Measurements from ENCODE around the gene OR8B12.
"Not testable (repeated sequence)": the region's sequence is repeated elsewhere in the genome, so short reads cannot be mapped to it uniquely, and the experiment has no call there.

Gene OR8B12

DNA sequence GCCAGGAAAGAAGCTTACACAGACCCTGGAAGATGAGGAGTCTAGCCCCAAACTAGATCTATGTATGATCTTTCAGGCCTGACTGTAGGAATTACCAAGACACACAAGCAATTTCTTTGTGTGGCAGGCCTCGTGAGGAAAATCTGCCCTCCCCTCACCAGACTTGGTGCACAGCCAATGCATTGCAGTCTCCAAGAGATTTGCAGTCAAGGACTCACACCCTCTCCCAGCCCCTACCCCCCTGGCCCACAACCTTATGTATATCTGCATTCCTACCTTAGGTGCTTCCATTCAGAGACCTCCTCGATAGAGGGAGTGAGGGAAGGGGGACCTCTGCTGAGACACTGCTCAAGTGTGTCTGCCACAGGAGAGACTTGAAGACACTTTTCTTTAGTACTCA lies 9.8 kb downstream of the OR8B12 start:
- H3K9me3 ChIP-seq, result no peaks in the 10 kb centered on the region
- no peaks in the 10 kb centered on the region for H3K36me3 ChIP-seq
- no peak overlapping the region for H3K4me3 ChIP-seq (ENCODE audit: low read depth in 1 of 2, low read length in 1 of 2)
- TF ChIP-seq, protein P1, sequence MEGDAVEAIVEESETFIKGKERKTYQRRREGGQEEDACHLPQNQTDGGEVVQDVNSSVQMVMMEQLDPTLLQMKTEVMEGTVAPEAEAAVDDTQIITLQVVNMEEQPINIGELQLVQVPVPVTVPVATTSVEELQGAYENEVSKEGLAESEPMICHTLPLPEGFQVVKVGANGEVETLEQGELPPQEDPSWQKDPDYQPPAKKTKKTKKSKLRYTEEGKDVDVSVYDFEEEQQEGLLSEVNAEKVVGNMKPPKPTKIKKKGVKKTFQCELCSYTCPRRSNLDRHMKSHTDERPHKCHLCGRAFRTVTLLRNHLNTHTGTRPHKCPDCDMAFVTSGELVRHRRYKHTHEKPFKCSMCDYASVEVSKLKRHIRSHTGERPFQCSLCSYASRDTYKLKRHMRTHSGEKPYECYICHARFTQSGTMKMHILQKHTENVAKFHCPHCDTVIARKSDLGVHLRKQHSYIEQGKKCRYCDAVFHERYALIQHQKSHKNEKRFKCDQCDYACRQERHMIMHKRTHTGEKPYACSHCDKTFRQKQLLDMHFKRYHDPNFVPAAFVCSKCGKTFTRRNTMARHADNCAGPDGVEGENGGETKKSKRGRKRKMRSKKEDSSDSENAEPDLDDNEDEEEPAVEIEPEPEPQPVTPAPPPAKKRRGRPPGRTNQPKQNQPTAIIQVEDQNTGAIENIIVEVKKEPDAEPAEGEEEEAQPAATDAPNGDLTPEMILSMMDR (IDR thresholded peaks at IDR 0.05), result no peak
- peaks cover 0 to 13% of the 10 kb centered on the region in 2 experiments for H3K4me1 ChIP-seq (ENCODE audit: control insufficient read depth in 1 of 2, insufficient read depth in 1 of 2, low read depth in 1 of 2, low read length in 1 of 2)
- no peaks in the 10 kb centered on the region for H3K27me3 ChIP-seq
- no peak overlapping the region for H3K27ac ChIP-seq

DNA sequence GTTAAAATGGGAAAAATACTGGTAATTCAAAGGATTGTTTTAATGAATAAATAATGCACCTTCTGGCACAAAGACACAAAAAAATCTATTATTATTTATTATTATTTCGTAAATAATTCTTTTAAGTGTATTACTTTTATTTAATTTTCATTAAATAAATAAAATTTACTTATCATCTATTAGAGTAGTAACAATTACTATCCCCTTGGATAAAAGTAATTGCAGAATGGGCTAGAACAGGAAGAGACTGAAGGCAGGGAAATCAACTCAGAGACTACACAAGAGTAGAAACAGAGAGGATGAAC lies 23.0 kb downstream of the OR8B12 start:
- Histone ChIP-seq H3K27ac (no peak overlapping the region), H3K27me3 (no peaks in the 10 kb centered on the region), H3K4me1 (ENCODE audit: control insufficient read depth in 1 of 2, insufficient read depth in 1 of 2, low read depth in 1 of 2, low read length in 1 of 2) (no peaks in the 10 kb centered on the region), H3K4me3 (ENCODE audit: low read depth in 1 of 2, low read length in 1 of 2) (no peak overlapping the region), H3K36me3 (no peaks in the 10 kb centered on the region), H3K9me3 (no peaks in the 10 kb centered on the region)
- TF ChIP-seq, protein P1 (IDR thresholded peaks at IDR 0.05), result no peak

DNA sequence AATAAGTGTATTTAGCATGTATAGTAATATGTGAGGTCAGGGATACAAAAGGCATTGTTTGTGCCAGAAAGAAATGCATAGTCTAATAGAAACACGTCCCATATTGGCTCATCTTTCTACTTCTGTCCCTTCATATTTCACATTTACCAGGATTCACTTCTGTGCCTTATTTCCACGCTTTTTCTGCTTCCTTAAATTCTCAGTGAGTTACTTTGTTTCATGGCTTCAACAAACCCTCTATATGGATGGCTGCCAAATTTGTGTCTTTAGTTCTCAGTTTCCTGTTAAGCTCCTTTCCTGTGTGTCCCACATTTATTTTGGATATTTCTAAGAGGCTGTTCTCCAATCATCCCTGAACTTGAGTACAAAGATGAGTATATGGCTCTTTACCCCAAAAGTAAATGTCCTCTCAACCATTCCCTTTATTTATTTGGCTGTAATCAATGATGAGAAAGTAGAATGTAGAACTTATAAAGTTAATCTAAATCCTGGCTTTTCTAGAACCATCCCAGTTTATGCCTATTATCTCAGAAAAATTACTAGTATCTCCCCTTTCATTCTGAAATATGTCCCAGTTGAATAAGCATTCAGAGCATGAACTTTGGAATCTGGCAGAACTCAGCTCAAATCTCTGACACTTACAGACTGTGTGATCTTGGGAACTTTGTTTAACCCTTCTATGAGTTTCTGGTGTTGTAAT lies 23.5 kb downstream of the OR8B12 start:
- TF ChIP-seq, protein P1 (IDR thresholded peaks at IDR 0.05), result no peak
- H3K9me3 ChIP-seq, result no peaks in the 10 kb centered on the region
- no peaks in the 10 kb centered on the region for H3K27me3 ChIP-seq
- no peak overlapping the region for H3K4me3 ChIP-seq (ENCODE audit: low read depth in 1 of 2, low read length in 1 of 2)
- H3K4me1 ChIP-seq (ENCODE audit: control insufficient read depth in 1 of 2, insufficient read depth in 1 of 2, low read depth in 1 of 2, low read length in 1 of 2), result no peaks in the 10 kb centered on the region
- no peaks in the 10 kb centered on the region for H3K36me3 ChIP-seq
- no peak overlapping the region for H3K27ac ChIP-seq

DNA sequence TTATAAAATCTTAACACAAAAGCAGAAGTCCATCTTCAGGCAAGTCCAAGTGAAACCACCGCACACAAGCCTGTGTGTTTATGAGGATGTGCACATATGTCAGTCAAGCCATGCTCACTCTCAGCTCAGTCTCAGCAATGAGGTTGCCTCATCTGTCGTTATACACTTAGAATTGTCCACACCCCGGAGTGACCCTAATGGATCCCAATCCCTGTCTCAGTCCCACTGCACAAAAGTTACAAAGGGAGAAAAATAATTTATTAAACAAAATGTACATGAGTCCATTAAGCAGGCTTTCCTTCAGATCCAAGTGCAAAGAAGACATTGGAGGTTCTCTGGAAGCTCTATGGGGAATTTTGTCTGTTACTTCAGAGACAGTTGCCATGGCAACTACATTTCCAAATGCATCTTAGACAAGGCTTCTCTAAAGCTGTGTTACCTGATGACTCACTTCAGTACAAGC lies 24.4 kb downstream of the OR8B12 start:
- TF ChIP-seq, protein P1 (IDR thresholded peaks at IDR 0.05), result no peak
- Histone ChIP-seq H3K4me1 (ENCODE audit: control insufficient read depth in 1 of 2, insufficient read depth in 1 of 2, low read depth in 1 of 2, low read length in 1 of 2) (no peaks in the 10 kb centered on the region), H3K9me3 (no peaks in the 10 kb centered on the region), H3K4me3 (ENCODE audit: low read depth in 1 of 2, low read length in 1 of 2) (no peak overlapping the region), H3K27ac (no peak overlapping the region), H3K27me3 (no peaks in the 10 kb centered on the region), H3K36me3 (no peaks in the 10 kb centered on the region)

DNA sequence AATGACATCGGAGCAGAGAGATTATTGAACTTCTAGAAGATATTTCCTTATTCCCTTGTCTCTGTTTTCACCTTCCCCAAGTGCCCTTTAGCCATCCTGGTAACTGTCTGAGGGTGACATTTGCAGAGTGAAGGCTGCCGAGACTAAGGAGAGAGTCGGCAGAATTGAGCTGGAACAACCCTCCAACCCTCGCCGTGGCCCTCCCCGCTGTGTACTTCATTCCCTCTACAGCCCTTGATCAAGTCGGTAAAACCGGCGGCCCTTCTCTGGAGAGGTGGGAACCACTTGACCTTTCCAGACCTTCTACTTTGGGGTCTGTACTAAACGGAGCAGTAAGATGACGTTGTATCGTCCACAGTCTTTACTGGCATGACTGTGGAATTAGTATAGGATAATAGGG lies 26.1 kb downstream of the OR8B12 start:
- no peaks in the 10 kb centered on the region for H3K4me1 ChIP-seq (ENCODE audit: control insufficient read depth in 1 of 2, insufficient read depth in 1 of 2, low read depth in 1 of 2, low read length in 1 of 2)
- H3K9me3 ChIP-seq, result no peaks in the 10 kb centered on the region
- H3K36me3 ChIP-seq, result no peaks in the 10 kb centered on the region
- no peak overlapping the region for H3K27ac ChIP-seq
- no peak overlapping the region for H3K4me3 ChIP-seq (ENCODE audit: low read depth in 1 of 2, low read length in 1 of 2)
- H3K27me3 ChIP-seq, result no peaks in the 10 kb centered on the region
- TF ChIP-seq, protein P1 (IDR thresholded peaks at IDR 0.05), result no peak

DNA sequence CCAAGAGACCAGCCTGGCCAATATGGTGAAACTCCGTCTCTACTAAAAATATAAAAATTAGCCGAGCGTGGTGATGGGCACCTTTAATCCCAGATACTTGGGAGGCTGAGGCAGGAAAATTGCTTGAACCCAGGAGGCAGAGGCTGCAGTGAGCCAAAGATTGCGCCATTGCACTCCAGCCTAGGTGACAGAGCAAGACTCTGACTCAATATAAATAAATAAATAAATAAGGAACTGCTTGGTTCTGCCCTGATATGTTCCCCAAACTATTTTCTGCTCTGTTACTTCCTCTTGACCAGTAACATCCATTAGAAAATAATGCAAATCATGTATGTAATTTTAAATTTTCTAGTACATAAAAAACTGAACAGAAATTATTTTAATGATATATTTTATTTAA lies 28.8 kb downstream of the OR8B12 start:
- not testable (repeated sequence) for H3K4me1 ChIP-seq (ENCODE audit: control insufficient read depth in 1 of 2, insufficient read depth in 1 of 2, low read depth in 1 of 2, low read length in 1 of 2); H3K9me3 ChIP-seq; H3K4me3 ChIP-seq (ENCODE audit: low read depth in 1 of 2, low read length in 1 of 2); H3K27me3 ChIP-seq; H3K36me3 ChIP-seq; H3K27ac ChIP-seq
